Measurements from ENCODE around the gene LRRC8D.

DNA sequence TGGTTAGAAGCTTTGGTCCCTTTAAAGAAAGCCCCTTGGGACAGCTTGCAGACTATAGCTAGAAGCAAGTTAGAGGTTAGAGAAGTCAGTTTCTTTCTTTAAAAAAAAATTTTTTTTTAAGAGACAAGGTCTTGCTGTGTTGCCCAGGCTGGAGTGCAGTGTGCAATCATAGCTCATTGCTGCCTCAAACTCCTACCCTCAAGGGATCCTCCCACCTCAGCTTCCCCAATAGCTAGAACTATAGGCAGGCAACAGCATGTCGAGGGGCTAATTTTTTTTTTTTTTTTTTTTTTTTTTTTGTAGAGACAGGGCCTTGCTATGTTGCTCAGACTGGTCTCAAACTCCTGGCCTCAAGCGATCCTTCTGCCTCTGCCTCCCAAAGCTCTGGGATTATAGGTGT is 129.9 kb downstream of the LRRC8D start:
- TF ChIP-seq, protein P1, sequence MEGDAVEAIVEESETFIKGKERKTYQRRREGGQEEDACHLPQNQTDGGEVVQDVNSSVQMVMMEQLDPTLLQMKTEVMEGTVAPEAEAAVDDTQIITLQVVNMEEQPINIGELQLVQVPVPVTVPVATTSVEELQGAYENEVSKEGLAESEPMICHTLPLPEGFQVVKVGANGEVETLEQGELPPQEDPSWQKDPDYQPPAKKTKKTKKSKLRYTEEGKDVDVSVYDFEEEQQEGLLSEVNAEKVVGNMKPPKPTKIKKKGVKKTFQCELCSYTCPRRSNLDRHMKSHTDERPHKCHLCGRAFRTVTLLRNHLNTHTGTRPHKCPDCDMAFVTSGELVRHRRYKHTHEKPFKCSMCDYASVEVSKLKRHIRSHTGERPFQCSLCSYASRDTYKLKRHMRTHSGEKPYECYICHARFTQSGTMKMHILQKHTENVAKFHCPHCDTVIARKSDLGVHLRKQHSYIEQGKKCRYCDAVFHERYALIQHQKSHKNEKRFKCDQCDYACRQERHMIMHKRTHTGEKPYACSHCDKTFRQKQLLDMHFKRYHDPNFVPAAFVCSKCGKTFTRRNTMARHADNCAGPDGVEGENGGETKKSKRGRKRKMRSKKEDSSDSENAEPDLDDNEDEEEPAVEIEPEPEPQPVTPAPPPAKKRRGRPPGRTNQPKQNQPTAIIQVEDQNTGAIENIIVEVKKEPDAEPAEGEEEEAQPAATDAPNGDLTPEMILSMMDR (IDR thresholded peaks at IDR 0.05 in 2 of 3, conservative IDR thresholded peaks at IDR 0.05 in 1 of 3; ENCODE audit: borderline replicate concordance in 1 of 3, insufficient read depth in 1 of 3, low read depth in 2 of 3, low read length in 2 of 3): no peak
- no peak for TF ChIP-seq POLR2A (IDR thresholded peaks at IDR 0.05; ENCODE audit: borderline replicate concordance, extremely low read depth, insufficient read depth, insufficient read length)
- TF ChIP-seq REST (IDR thresholded peaks at IDR 0.05; ENCODE audit: low read depth): no peak

Measured in HCT116 (cell line).